DMS 273 (cell line): ENCODE data around the gene FBXL4.

ENCODE experiments used
- DNase-seq: peaks from one replicate; lab custom pipeline; 2025; ENCODE audit not compliant: unreplicated experiment; lab: John Stamatoyannopoulos, UW

FBXL4 gene

DNA sequence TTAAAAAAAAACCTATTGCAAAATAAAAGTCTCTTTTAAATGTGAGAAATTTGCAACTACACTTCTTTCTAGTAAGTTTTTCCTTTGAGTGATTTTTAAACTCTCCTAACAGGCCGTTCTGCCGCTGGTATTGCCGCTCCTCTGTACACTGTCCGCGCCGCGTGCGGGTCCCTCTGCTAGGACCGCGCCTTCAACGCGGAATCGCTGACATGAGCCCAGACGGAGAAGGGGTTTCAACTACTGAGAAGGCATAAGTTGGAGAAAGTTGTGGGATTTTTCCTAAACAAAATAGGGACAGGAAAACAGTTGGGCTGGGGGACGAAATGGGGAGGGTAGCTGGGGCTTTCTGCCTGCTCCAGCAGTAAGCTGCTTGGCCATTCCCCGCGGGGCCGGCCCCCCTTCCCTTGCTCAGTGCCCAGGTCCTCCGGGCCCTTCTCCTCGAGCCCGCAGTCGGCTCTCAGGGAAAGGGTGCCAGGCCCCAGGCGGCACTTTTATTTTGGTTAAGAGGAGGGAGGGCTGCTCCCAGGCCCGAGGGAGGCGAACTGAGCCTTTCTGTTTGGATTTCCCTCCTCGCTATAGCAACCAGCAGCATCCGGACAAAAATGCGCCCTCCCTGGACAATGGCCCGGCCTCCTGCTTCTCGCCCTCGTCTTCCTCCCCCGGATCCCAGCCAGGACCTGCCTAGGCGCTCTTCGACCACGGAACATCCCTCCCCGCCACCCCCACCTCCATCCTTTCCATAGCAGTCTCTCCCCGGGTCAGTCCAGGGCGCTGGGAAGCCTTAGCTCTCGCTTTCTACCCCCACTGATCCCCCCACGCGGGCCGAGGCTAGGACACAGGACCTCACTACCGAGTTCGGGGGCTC lies 120.2 kb downstream of the FBXL4 start:
- DNase-seq: peak; percentile 34

DNA sequence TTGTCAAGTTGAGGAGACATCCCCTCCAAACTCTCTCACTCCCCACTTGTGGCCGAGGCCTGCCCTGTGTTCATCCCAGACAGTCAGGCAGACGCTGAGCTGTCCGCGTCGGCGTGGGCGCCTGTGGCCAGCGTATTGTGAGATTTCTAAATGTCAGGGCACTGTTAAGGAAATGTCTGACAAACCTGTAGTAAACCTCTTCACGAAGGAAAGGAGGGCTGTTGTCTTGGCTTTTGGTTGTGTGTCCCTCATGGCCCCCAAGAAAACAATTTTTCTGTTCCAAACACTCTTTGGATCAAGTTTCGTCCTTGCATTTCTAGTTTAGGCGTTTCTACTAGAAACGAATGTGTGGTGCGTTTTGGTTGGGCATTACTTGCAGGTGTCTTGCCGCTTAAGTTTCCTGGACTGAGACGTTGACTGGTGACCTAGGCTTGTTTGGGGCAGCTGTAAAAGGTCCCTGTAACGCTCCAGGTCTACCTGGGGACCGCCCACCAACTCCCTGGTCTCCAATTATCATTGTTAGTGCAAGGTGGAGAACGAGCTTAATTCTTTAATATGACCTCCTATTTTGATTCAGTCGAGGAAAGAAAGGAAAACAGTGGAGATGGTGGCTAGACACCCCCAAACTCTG lies 122.0 kb downstream of the FBXL4 start:
- DNase-seq: no peak

DNA sequence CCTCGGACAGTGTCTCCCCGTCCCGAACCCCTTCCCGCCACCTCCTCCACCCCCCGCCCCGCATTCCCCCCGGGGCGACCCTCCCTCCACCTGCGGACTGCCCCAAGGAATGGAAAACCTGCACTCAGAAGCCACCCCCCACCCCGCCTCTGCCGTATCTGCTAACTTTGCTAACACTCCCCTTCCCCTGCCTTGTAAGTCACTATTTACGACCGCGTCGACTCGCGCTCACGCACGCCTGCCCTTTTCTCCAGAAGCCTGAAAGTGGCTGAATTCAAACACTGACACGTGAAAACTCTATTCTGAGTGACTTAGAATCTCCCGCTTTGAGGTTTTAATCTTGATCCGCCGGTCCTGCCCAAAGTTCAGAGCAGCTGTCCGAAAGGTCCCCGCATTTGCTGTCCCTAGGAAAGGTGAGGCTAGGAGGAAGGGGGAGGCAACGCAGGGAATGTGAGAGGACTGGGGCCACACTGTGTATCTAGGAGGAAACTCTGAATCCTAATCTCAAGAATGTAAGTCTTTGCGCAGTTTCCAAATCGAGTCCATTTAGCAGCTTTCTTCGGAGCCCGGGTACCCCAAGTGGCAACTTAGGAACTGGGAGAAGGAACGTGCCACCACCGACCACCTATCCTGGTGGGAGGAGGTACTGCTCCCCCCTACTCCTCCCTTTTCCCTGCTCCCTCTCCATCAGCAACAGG lies 122.7 kb downstream of the FBXL4 start:
- no peak for DNase-seq

DNA sequence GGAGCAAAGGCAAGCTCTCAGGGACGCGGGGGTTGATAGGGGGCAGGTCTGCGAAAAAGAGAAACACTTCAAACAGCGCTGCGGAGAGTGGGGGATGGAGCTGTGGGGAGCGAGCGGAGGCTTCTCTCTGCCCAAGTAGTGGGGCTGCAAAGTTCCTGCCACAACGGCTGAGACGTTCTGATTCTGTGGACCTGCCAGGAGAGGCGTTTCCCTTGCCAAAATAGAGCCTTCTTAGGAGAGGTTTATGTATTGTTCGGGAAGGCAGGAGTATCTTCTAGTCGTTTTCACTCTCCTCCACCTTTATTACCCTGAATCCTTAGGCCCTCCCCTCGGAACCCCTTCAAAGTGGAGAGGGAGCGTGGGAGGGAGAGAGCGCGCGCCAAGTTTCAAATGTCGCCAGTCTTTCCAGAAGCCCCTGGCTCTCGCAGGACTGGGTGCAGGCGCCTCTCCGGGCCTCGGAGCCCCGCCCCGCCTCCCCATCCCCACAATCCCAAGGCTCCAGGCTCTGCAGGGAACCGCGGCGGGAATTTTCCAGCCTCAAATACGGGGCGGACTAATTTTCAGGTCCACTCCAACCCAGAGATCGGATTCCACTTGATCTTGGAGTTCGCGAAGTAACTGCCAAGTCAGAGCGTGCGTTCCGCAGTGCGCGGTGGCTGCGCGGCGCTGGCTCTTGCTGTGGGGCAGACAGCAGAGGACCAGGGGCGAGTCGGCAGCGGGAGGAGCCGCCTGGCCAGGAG lies 123.4 kb downstream of the FBXL4 start:
- DNase-seq: peak; percentile 34

DNA sequence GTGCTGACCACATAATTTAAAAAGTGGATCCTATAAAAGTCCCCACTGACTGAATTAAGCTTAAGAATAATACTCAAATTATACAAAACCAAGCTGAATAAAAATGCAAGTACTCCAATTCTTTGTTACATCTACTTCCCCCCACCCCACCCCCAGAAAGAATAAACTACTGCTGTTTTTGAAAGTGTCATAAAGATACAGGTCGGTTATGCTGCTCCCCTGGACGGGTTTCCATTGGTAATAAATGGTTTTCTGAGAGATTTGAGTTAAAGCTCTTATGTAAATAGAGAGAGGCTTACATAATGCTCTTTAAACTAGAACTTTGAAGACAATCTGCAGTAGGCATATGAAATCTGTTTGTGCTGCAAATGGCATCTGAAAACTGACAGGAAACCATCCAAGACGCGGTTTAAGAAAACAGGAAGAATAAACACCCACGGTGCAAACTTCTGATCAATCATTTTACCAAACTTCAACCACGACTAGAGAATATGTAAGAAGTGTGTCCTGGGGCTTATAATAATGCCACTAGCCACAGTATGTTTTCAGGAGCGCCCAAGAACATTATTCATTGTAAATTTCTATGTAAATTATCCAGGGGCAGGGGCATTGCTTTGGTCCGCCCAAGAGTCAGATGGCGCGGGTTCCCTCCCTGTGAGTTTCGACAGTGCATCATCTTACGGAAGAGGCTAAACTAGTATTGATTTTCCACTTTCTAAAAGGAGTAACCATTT lies 124.2 kb downstream of the FBXL4 start:
- DNase-seq: no peak

DNA sequence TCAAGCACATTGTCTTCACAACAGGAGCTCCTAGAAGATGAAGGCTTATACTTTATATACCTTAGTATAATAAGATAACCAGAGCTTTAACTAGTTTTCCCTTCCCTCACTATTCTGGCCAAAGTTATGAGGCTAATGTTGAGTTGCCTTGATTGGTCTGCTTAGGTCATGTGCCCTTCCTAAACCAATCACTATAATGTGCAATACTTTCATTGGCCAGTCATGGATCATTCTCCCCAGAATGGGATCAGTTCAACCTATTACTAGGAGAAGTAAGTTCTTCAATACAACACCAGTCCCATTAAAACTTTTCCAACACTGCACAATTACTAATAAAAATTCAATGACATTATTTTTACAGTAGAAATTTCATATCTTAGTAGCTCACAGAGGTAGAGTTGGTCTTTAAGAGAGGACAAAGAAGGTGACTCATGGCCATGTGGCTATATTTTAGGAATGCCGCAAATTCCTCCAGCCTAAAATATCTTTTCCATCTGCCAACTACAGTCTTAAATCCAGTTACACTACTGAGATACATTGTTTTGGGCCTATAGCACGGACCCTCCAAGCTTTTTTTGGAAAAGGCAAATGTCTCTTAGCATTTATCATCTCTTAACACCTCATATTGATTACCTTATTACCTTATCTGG lies 125.9 kb downstream of the FBXL4 start:
- DNase-seq: no peak
